ENCODE results near the gene DNAI2.
"Not testable (repeated sequence)": the region's sequence is repeated elsewhere in the genome, so short reads cannot be mapped to it uniquely, and the experiment has no call there.

Gene DNAI2

DNA sequence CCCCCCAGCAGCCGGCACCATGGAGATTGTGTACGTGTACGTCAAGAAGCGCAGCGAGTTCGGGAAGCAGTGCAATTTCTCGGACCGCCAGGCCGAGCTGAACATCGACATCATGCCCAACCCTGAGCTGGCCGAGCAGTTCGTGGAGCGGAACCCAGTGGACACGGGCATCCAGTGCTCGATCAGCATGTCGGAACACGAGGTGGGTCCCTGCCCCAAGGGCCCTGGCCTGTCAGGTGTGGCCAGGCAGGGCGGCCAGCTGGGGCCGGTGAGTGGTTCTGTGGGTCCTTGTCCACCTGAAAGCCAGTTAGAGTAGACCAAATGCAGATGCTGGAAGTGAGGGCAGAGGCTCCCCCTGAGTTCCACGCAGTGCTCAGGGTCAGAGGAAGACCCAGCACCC lies 7.8 kb downstream of the DNAI2 start:
- no peak for DNase-seq (ENCODE audit: insufficient read length)
- TF ChIP-seq TAF1 (IDR thresholded peaks at IDR 0.05; ENCODE audit: borderline replicate concordance, low read depth, low read length) (no peak), POLR2A (IDR thresholded peaks at IDR 0.05; ENCODE audit: low read depth, low read length) (no peak), POLR2AphosphoS5 (IDR thresholded peaks at IDR 0.05; ENCODE audit: low read depth, low read length) (no peak)
- FAIRE-seq, result no peak

DNA sequence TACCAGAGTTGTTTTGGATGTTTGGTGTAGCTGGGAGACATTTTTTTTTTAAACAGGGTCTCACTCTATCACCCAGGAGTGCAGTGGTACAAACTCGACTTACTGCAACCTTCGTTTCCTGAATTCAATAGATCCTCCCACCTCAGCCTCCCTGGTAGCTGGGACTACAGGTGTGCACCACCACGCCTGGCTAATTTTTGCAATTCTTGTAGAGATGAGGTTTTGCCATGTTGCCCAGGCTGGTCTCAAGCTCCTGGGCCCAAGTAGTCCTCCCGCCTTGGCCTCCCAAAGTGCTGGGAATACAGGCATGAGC lies 8.2 kb downstream of the DNAI2 start:
- DNase-seq (ENCODE audit: insufficient read length); FAIRE-seq: not testable (repeated sequence)

- DNase-seq (ENCODE audit: insufficient read length) (no peak), FAIRE-seq (no peak)
- TF ChIP-seq TAF1 (IDR thresholded peaks at IDR 0.05; ENCODE audit: borderline replicate concordance, low read depth, low read length), result no peak
- TF ChIP-seq POLR2A (IDR thresholded peaks at IDR 0.05; ENCODE audit: low read depth, low read length), result no peak
- no peak for TF ChIP-seq POLR2AphosphoS5 (IDR thresholded peaks at IDR 0.05; ENCODE audit: low read depth, low read length)
Observed at GRCh38 chr17:74282587-74283370, 8.7 kb downstream of the DNAI2 start.

GRCh38 chr17:74283371-74283673 lies 9.3 kb downstream of the DNAI2 start:
- DNase-seq (ENCODE audit: insufficient read length) (no peak), FAIRE-seq (no peak)
- TF ChIP-seq POLR2AphosphoS5 (IDR thresholded peaks at IDR 0.05; ENCODE audit: low read depth, low read length) (no peak), POLR2A (IDR thresholded peaks at IDR 0.05; ENCODE audit: low read depth, low read length) (no peak), TAF1 (IDR thresholded peaks at IDR 0.05; ENCODE audit: borderline replicate concordance, low read depth, low read length) (no peak)

- FAIRE-seq (no peak), DNase-seq (ENCODE audit: insufficient read length) (no peak)
- TF ChIP-seq POLR2AphosphoS5 (IDR thresholded peaks at IDR 0.05; ENCODE audit: low read depth, low read length) (no peak), POLR2A (IDR thresholded peaks at IDR 0.05; ENCODE audit: low read depth, low read length) (no peak), TAF1 (IDR thresholded peaks at IDR 0.05; ENCODE audit: borderline replicate concordance, low read depth, low read length) (no peak)
Observed at GRCh38 chr17:74287031-74287602, 13.1 kb downstream of the DNAI2 start.

DNA sequence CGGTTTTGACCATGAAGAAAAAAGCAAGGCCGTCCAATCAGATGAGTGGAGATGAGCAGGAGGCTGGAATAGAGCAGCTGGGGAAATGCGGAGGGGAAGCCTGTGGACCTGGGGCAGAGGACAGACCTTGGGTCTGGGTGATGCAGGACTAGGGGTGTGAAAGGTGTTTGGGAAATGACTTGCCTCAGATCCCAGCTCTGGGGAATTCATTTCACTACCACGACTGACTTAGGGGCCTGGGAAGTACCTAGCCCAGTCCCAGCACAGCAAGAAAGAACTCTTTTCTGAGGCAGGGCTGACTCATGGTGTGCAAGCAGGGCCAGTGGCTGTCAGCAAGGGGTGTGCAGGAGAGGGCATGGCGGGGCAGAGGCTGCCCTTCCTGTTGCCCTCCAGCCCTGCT lies 14.8 kb downstream of the DNAI2 start:
- DNase-seq (ENCODE audit: insufficient read length), result no peak
- peak; percentile 27 for FAIRE-seq
- TF ChIP-seq POLR2A (IDR thresholded peaks at IDR 0.05; ENCODE audit: low read depth, low read length) (no peak), POLR2AphosphoS5 (IDR thresholded peaks at IDR 0.05; ENCODE audit: low read depth, low read length) (no peak), TAF1 (IDR thresholded peaks at IDR 0.05; ENCODE audit: borderline replicate concordance, low read depth, low read length) (no peak)

DNA sequence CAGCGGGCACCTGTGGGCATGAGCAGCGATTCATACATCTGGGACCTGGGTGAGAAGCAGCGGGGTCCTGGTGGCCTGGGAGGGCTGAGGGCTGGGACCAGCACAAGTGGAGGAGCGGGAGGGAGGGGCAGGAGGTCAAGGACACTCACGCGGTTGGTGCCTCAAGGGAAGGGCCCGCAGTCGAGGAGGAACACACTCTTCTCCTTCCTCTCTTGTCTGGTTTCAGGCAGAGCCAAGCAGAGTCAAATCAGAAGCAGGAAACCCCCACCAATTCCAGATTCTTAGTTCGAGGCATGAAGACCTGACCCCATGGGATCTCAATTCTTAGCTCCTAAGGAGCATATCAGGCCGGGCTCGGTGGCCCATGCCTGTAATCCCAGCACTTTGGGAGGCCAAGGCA lies 15.7 kb downstream of the DNAI2 start:
- FAIRE-seq (no peak), DNase-seq (ENCODE audit: insufficient read length) (no peak)
- no peak for TF ChIP-seq POLR2AphosphoS5 (IDR thresholded peaks at IDR 0.05; ENCODE audit: low read depth, low read length)
- no peak for TF ChIP-seq POLR2A (IDR thresholded peaks at IDR 0.05; ENCODE audit: low read depth, low read length)
- no peak for TF ChIP-seq TAF1 (IDR thresholded peaks at IDR 0.05; ENCODE audit: borderline replicate concordance, low read depth, low read length)

- FAIRE-seq, result no peak
- TF ChIP-seq POLR2AphosphoS5 (IDR thresholded peaks at IDR 0.05; ENCODE audit: low read depth, low read length), result no peak
- TF ChIP-seq TAF1 (IDR thresholded peaks at IDR 0.05; ENCODE audit: borderline replicate concordance, low read depth, low read length), result no peak
- no peak for TF ChIP-seq POLR2A (IDR thresholded peaks at IDR 0.05; ENCODE audit: low read depth, low read length)
- no peak for DNase-seq (ENCODE audit: insufficient read length)
Observed at GRCh38 chr17:74290340-74290739, 16.3 kb downstream of the DNAI2 start.

- TF ChIP-seq POLR2A (IDR thresholded peaks at IDR 0.05; ENCODE audit: low read depth, low read length) (no peak), TAF1 (IDR thresholded peaks at IDR 0.05; ENCODE audit: borderline replicate concordance, low read depth, low read length) (no peak), POLR2AphosphoS5 (IDR thresholded peaks at IDR 0.05; ENCODE audit: low read depth, low read length) (no peak)
- no peak for DNase-seq (ENCODE audit: insufficient read length)
- no peak for FAIRE-seq
Observed at GRCh38 chr17:74292495-74292894, 18.5 kb downstream of the DNAI2 start.

GRCh38 chr17:74295625-74296547 lies 21.9 kb downstream of the DNAI2 start:
- TF ChIP-seq POLR2A (IDR thresholded peaks at IDR 0.05; ENCODE audit: low read depth, low read length), result no peak
- no peak for TF ChIP-seq TAF1 (IDR thresholded peaks at IDR 0.05; ENCODE audit: borderline replicate concordance, low read depth, low read length)
- TF ChIP-seq POLR2AphosphoS5 (IDR thresholded peaks at IDR 0.05; ENCODE audit: low read depth, low read length), result no peak
- DNase-seq (ENCODE audit: insufficient read length) (no peak), FAIRE-seq (no peak)

DNA sequence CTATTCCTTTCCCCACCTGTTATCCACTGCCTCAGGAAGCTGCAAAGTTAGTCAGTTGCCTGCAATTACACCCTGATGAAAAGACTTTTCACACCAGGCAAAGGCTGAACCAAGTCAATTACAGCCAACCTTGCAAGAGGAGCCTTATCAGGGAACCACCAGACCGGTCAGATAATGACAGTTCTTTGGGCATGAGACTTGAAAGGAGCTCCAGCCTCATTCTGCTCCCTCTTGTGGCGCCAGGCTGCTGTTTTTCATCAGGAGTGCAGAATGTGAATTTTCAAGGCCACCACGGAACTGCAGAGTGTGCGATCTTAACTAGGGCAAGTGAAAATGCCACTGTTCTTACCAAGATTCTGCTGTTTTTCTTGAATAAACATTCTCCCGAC lies 22.5 kb downstream of the DNAI2 start:
- no peak for DNase-seq (ENCODE audit: insufficient read length)
- FAIRE-seq, result peak; percentile 17
- TF ChIP-seq POLR2AphosphoS5 (IDR thresholded peaks at IDR 0.05; ENCODE audit: low read depth, low read length) (no peak), POLR2A (IDR thresholded peaks at IDR 0.05; ENCODE audit: low read depth, low read length) (no peak), TAF1 (IDR thresholded peaks at IDR 0.05; ENCODE audit: borderline replicate concordance, low read depth, low read length) (no peak)

GRCh38 chr17:74297941-74298340 lies 23.9 kb downstream of the DNAI2 start:
- DNase-seq (ENCODE audit: insufficient read length) (no peak), FAIRE-seq (no peak)
- TF ChIP-seq POLR2A (IDR thresholded peaks at IDR 0.05; ENCODE audit: low read depth, low read length) (no peak), TAF1 (IDR thresholded peaks at IDR 0.05; ENCODE audit: borderline replicate concordance, low read depth, low read length) (no peak), POLR2AphosphoS5 (IDR thresholded peaks at IDR 0.05; ENCODE audit: low read depth, low read length) (no peak)
